Osteocyte (in vitro differentiated cells): ENCODE data around the gene CELA2A. TPM values are rescaled to one million over a fixed set of nuclear protein-coding genes. Genes with fewer than 3 reads are reported as not detected.

Experiments
- DNase-seq: peaks from one replicate; pipeline ENCODE4 v3.0.0; 2021; ENCODE audit warnings: mixed read lengths; ENCODE audit not compliant: unreplicated experiment; ENCODE audit errors: extremely low spot score
- H3K27ac Mint-ChIP-seq: one replicate; pipeline ENCODE4 v1.8.0; 2021; ENCODE audit warnings: mild to moderate bottlenecking, mixed read lengths; ENCODE audit not compliant: unreplicated experiment
- H3K27me3 Mint-ChIP-seq: one replicate; pipeline ENCODE4 v1.8.0; 2021; ENCODE audit warnings: mixed read lengths; ENCODE audit not compliant: unreplicated experiment
- H3K36me3 Mint-ChIP-seq: one replicate; pipeline ENCODE4 v1.8.0; 2021; ENCODE audit warnings: mixed read lengths; ENCODE audit not compliant: unreplicated experiment
- H3K4me1 Mint-ChIP-seq: one replicate; pipeline ENCODE4 v1.8.0; 2021; ENCODE audit warnings: mixed read lengths; ENCODE audit not compliant: unreplicated experiment
- H3K4me3 Mint-ChIP-seq: one replicate; pipeline ENCODE4 v1.8.0; 2021; ENCODE audit warnings: mild to moderate bottlenecking, moderate library complexity, mixed read lengths; ENCODE audit not compliant: unreplicated experiment
- H3K9me3 Mint-ChIP-seq: one replicate; pipeline ENCODE4 v1.8.0; 2021; ENCODE audit warnings: mixed read lengths; ENCODE audit not compliant: unreplicated experiment
- CTCF ChIP-seq: fragments of 200-600 bp; sonication (generic); IDR thresholded peaks from 2 replicates; pipeline ENCODE4 v1.5.0; 2021; ENCODE audit warnings: antibody characterized with exemption, mild to moderate bottlenecking, moderate library complexity
- total RNA-seq: library from RNA; stranded (reverse); gene quantifications from 2 replicates; pipeline ENCODE4 v1.2.1, GENCODE V29; 2021

Gene CELA2A
- total RNA-seq, 1 donor from 2014 or later: not detected

GRCh38 chr1:15440357-15440756, 16.2 kb upstream of the CELA2A start:
- DNase-seq: no peak
- no peaks in the 10 kb centered on the region for H3K36me3 Mint-ChIP-seq
- TF ChIP-seq CTCF: no peak
- no peaks in the 10 kb centered on the region for H3K27me3 Mint-ChIP-seq
- no peak overlapping the region for H3K4me3 Mint-ChIP-seq
- no peaks in the 10 kb centered on the region for H3K4me1 Mint-ChIP-seq
- no peaks in the 10 kb centered on the region for H3K9me3 Mint-ChIP-seq
- H3K27ac Mint-ChIP-seq: no peak overlapping the region

GRCh38 chr1:15441247-15441646, 15.3 kb upstream of the CELA2A start:
- H3K27me3 Mint-ChIP-seq: peaks cover 5% of the 10 kb centered on the region
- H3K9me3 Mint-ChIP-seq: no peaks in the 10 kb centered on the region
- no peak for TF ChIP-seq CTCF
- no peak for DNase-seq
- H3K27ac Mint-ChIP-seq: no peak overlapping the region
- no peaks in the 10 kb centered on the region for H3K36me3 Mint-ChIP-seq
- H3K4me1 Mint-ChIP-seq: no peaks in the 10 kb centered on the region
- H3K4me3 Mint-ChIP-seq: no peak overlapping the region

GRCh38 chr1:15442119-15442518, 14.4 kb upstream of the CELA2A start:
- Mint-ChIP-seq H3K27me3 (peaks cover 5% of the 10 kb centered on the region), H3K27ac (no peak overlapping the region), H3K36me3 (no peaks in the 10 kb centered on the region), H3K4me3 (no peak overlapping the region), H3K9me3 (no peaks in the 10 kb centered on the region), H3K4me1 (no peaks in the 10 kb centered on the region)
- TF ChIP-seq CTCF: no peak
- DNase-seq: no peak

GRCh38 chr1:15442759-15443158, 13.8 kb upstream of the CELA2A start:
- Mint-ChIP-seq H3K4me1 (no peaks in the 10 kb centered on the region), H3K4me3 (no peak overlapping the region), H3K27me3 (peaks cover 5% of the 10 kb centered on the region), H3K9me3 (no peaks in the 10 kb centered on the region), H3K27ac (no peak overlapping the region), H3K36me3 (no peaks in the 10 kb centered on the region)
- TF ChIP-seq CTCF: no peak
- DNase-seq: no peak

GRCh38 chr1:15443281-15443680, 13.3 kb upstream of the CELA2A start:
- Mint-ChIP-seq H3K4me3 (no peak overlapping the region), H3K27me3 (peaks cover 5% of the 10 kb centered on the region), H3K36me3 (no peaks in the 10 kb centered on the region), H3K27ac (no peak overlapping the region), H3K4me1 (no peaks in the 10 kb centered on the region), H3K9me3 (no peaks in the 10 kb centered on the region)
- no peak for DNase-seq
- no peak for TF ChIP-seq CTCF
